Stimulated activated CD8-positive, alpha-beta memory T cell treated with anti-CD3 and anti-CD28 coated beads, Interleukin-12 subunit alpha, Interleukin-12 subunit beta, amount 100 ng/mL, for 1 hour (primary cell): ENCODE data around the gene KMT5B.

Source experiments
- DNase-seq: peaks from one replicate; pipeline ENCODE4 v3.0.0-alpha.2; 2020; ENCODE audit warnings: low read depth

The KMT5B gene

DNA sequence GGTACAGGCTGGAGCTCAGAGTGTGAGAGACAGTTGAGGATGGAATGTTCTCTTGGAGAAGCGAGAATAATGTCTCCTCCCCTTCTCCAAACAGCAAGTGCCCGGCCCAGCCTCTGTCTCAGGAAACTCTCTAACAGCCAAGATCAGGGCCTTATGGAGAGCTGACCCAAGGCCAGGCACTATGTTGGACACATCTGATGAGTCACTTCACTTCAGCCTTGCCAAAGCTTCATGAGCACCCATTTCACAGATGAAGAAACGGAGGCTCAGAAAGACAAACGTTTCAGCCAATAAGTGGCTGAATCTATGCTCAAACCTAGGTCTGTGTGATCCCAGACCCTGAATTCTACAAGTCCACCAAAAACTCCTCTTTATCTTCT, 69.8 kb downstream of the KMT5B start:
- no peak for DNase-seq

GRCh38 chr11:68142441-68143309, 70.4 kb downstream of the KMT5B start:
- no peak for DNase-seq

DNA sequence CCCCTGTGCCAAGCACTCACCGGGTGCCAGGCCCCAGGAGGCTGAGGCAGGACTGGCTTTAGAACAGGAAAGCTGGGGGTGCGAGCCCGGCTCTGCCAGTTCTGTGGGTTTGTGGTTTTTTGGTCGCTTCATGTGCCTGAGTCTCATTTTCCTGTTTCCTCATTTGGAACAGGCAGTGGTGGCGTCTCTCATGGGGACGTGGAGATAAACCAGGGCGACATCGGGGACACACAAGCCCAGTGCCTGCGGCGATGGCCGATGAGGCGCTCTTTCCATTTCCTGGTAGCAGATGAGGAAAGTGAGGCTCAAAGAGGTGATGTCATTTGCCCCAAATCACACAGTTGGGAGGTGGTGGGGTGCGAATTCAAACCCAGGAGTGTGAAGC, 71.1 kb downstream of the KMT5B start:
- peak; percentile 23 for DNase-seq

GRCh38 chr11:68141246-68142027, 71.7 kb downstream of the KMT5B start:
- DNase-seq = no peak

DNA sequence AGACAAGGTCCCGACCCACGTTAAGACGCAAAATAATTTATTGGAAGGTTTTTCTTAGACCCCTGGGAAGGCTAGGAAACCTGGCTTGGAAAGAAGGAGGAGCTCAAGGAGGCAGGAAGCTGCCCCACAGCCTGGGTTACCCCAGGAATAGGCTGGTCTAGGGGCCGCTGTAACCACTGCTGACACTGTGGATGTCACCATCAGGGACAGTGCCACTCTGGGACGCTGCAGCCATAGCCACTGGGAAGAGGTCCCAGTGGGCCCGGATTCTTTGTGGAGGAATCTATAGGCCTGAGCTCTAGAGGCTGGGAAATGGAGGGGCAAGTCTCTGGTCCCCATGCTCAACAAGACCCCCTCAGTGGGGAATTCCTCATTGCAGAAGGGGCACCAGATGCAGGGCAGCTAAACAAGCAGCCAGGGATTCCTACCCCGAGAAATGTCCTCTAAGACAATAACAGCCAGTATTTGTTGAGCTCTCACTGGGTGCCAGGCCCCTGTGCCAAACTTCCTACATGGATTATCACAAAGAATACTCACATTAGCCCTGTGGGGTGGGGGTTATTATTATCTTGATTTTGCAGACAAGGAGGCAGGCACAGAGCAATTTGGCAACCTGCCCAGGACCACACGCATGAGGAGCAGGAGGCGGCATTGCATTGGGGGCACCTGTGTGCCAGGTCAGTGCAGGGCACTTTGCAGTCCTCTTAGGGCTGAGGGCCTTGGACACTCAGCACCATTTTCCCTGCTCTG, 72.4 kb downstream of the KMT5B start:
- no peak for DNase-seq

GRCh38 chr11:68138237-68138636, 74.9 kb downstream of the KMT5B start:
- no peak for DNase-seq

DNA sequence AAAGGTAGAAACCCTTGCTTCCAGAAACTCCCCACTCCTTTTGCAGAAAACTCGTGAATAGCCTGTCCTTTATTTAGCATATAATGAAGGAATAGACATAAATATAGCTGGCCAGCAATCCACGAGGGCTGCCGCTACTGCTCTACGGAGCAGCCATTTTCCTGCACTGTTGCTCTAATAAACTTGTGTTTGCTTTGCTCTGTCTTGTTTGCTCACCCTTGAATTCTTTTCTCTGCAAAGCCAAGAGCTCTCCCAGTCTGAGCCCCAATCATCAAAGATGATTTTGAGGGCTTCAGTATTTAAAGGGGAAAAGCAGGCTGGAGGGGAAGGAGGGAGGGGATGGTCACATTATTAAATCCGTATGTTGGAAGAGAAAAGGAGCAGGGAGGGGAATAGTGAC, 75.3 kb downstream of the KMT5B start:
- DNase-seq = no peak

- DNase-seq = no peak
Measured at GRCh38 chr11:68136866-68137265, 76.2 kb downstream of the KMT5B start.

DNA sequence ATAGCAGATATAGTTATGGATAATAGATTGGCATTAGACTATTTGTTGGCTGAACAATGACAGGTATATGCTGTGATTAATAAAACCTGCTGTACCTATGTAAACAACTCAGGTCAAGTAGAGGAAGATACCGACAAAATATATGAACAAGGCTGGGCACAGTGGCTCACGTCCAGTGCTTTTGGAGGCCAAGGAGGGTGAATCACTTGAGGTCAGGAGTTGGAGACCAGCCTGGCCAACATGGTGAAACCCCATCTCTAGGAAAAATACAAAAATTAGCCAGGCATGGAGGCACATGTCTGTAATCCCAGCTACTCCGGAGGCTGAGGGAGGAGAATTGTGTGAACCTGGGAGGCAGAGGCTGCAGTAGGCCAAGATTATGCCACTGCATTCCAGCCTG, 77.9 kb downstream of the KMT5B start:
- no peak for DNase-seq

- no peak for DNase-seq
Measured at GRCh38 chr11:68133761-68134160, 79.3 kb downstream of the KMT5B start.

- no peak for DNase-seq
Measured at GRCh38 chr11:68130121-68130520, 83.0 kb downstream of the KMT5B start.

GRCh38 chr11:68128682-68129327, 84.3 kb downstream of the KMT5B start:
- no peak for DNase-seq

- DNase-seq = no peak
Measured at GRCh38 chr11:68127714-68128681, 85.1 kb downstream of the KMT5B start.

GRCh38 chr11:68125164-68125563, 87.9 kb downstream of the KMT5B start:
- no peak for DNase-seq

DNA sequence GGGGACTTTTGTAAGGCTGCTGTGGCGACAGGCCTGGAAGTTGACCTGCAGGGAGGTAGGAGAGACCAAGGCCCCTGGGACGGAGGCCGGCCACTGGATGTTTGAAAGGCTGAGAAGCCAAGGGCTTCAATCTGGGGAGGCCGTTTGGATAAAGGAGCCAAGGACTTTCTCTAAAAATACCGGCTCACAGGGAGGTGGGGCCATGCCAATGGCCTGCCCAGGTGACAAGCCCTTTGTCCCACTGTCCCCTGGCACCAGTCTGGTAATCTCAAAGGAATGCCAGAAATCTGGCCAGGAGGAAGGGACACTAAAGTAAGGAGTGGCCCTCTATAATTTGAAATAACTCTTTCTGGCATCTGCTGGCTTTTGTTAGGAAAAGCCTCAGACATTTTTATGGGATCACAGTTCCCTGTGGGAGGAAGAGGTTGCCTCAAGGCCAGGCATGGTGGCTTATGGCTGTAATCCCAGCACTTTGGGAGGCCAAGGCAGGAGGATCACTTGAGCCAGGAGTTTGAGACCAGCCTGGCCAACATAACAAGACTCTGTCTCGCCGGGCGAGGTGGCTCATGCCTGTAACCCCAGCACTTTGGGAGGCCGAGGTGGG, 90.1 kb downstream of the KMT5B start:
- no peak for DNase-seq

DNA sequence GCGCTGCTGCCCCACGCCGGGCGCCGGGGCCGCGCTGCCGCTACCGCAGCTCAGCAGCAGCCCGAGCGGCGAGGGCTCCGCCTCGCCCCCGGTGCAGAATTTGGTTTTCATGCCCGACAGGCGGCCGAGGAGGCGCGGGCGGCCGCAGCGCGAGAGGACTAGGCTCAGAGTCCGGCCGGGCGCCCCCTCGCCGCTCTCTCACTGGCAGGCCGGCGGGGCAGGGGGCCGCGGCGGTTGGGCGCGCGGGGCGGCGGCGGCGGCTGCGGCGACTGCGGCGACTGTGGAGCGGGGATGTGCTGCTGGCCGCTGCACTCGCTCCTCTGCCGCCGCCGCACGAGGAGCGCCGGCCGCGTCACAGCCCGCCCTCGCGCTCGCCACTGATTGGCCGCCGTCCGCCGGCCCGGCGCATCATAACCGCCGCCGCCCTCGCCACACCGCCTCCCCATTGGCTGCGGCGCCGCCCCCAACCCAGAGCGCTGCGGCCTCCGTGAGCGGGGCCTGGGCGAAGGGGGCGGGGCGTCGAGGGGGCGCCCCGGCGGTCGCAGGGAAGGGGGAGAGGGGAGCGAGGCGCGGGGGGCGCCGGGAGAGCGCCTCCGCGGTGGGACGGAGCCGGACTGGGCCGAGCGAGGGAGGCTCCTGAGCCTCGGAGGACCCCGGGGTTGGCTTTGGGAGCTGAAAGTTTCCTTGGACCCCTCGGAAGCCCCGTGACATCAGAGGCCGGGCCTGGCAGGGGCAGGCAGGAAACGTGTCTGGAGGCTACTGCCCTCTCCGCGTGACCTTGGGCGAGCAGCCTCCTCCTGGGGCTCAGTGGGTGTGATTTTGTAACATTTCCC, 91.8 kb downstream of the KMT5B start, which contains the start of gene CHKA:
Gene CHKA, minus strand, starts transcription at position 322 of the 833 bp plus-strand sequence. Its CDS starts 211 bp downstream, at position 111.
- DNase-seq = peak; percentile 73

DNA sequence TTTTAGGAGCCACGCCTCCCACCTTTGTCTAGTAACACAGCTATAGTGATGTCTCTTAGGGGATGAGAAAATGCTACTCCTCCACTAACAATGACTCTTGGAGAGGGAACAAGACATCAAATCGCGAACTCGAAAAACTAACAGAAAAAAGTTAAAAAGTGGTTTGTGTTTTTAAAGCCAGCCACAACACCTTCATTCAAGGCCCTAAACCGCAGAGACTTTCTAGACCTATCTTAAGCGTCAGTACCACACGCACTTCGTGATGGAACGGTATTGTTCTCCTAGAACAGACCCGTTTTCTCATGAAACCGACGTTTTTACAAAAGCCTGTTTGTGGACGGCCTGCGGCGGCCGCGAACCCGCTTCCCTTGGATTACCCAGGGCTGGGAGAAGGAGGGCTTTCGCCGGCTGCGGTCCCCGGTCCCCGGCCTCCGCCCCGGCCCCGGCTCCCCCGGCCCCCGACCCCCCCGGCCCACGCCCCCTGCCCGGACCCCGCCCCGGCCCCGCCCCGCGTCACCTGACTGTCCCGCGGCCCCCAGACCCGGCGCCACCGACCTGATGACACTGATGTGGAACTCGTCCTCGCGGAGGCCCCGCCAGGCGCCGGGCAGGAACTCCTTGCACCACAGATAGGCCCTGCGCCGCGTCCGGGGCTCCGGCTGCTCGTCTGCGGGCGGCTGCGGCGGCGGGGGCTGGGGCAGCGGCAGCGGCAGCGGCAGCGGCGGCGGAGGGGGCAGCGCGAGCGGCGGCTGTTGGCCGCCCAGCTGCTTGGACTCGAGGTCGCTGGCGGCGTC, 92.6 kb downstream of the KMT5B start:
- DNase-seq = no peak

DNA sequence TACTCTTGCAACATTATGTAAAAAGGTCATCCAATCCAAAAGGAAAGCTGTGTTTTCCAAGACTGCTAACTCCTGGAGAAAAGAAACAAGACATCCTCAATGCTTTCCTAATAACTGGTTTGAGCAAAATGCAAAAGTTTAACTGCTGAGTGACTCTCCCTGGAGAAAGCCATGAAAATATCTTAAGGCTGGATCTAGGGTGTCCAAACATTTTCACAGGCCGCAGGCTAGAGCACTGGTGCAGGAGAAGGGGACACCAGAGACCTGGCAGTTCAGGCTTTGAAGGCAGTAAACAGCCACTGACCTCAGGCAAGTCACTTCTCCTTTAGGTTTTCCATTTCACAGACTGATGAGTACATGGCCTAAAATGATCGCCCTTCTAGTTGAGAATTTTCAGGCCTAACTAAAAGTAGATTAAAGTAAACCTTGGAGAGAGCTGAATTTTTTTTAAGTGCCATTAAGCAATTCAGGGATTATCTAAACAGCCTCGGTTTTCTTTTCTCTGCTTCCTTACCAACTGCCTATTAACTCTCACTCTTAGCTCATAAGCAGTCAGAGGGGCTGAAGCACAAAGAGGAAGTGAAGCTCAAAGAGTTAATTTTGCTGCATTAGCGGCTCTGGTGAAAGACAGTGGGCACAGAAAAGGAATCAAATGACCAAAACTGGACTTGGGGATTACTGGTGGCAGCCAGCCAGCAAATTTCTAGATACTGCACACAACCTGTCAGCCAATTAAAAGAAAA, 94.2 kb downstream of the KMT5B start:
- no peak for DNase-seq
